Measurements from ENCODE around the gene FAF2. TPM values are rescaled to one million over a fixed set of nuclear protein-coding genes. Genes with fewer than 3 reads are reported as not detected.

The FAF2 gene
- total and polyA plus RNA-seq, 3 experiments from 2014 or later, result 13.5 to 45.2 (median 45.1) TPM

DNA sequence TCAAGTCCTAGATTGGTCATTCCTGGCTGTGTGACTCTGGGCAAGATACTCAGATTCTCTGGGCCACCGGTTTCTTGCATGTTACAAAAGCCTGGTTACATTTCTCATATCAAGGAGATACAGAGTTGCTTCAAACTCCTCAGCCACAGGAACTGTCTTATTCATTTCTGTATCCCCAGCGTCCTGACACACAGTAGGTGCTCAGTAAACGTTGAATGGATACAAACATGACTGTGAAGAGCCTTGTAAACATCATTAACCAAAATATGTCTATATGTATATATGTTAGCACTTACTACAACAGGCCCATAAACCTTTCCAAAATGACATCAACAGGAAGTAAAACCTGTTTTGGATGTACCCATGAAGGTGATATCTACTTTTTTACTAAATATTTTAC, 33.5 kb upstream of the FAF2 start:
- H3K4me3 Mint-ChIP-seq, result peak overlapping the region; percentile 81 to 92 (median 89)
- CTCF ChIA-PET, result interaction anchor here (1.2 to 4.9 kb wide), 6 partner anchors 11 to 182 kb away, joined by 3 to 39 read pairs (median 14); partner anchors contain the start of gene FAF2
- peaks cover 47 to 55% (median 50%) of the 10 kb centered on the region in 3 donors for H3K4me1 Mint-ChIP-seq
- Histone ChIP-seq H3K36me3 (ENCODE audit: insufficient read depth, low read length) (peaks cover 3% of the 10 kb centered on the region), H3K4me3 (ENCODE audit: low read length) (no peak overlapping the region), H3K27ac (ENCODE audit: low read depth, low read length) (no peak overlapping the region), H3K27me3 (ENCODE audit: insufficient read depth, low read length, poor library complexity, severe bottlenecking) (no peaks in the 10 kb centered on the region), H3K9me3 (ENCODE audit: low read length) (no peaks in the 10 kb centered on the region), H3K4me1 (ENCODE audit: insufficient read depth, low read length) (peaks cover 25% of the 10 kb centered on the region)
- no peaks in the 10 kb centered on the region for H3K27me3 Mint-ChIP-seq
- H3K36me3 Mint-ChIP-seq, result peaks cover 0 to 19% (median 7%) of the 10 kb centered on the region in 3 donors
- no peak for DNase-seq
- POLR2A ChIA-PET, result no interaction called here
- H3K27ac Mint-ChIP-seq, result peak overlapping the region; percentile 81 to 96 (median 93)
- no peaks in the 10 kb centered on the region for H3K9me3 Mint-ChIP-seq

DNA sequence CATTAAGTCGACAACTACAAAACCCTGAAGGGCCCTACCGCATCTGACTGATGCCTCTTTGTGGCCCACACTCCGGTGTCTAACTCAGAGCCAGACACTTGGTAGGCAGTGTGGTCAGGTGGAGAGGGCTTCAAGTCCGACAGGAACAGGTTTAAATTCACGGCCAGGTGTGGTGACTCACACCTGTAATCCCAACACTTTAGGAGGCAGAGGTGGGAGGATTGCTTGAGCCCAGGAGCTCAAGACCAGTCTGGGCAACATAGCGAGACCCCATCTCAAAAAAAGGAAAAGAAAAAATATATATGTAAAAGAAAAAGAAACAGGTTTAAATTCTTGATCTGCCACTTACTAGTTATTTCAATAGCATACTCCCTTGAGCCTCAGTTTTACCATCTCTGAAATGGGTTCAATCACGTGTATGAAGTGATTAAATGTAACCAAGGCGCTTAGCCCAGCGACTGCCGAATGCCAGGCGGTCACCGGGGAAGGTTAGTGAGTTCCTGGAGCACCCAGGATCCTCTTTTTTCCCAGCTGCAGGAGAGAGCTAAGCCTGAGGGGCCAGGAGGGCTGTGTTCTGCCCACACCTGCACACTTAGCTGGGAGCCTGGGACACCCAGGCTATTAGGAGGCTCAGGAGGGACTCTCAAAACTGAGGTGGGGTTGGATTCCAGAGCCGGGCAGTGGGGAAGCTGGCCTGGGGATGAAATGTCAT, 32.8 kb upstream of the FAF2 start:
- Mint-ChIP-seq H3K4me1 (peaks cover 42 to 55% (median 43%) of the 10 kb centered on the region in 3 donors), H3K9me3 (no peaks in the 10 kb centered on the region), H3K4me3 (peak overlapping the region; percentile 81 to 92 (median 89)), H3K27ac (peak overlapping the region; percentile 81 to 96 (median 93)), H3K36me3 (peaks cover 0 to 13% (median 3%) of the 10 kb centered on the region in 3 donors), H3K27me3 (no peaks in the 10 kb centered on the region)
- H3K27me3 ChIP-seq (ENCODE audit: insufficient read depth, low read length, poor library complexity, severe bottlenecking), result no peaks in the 10 kb centered on the region
- H3K4me3 ChIP-seq (ENCODE audit: low read length), result peak overlapping the region; percentile 82
- POLR2A ChIA-PET, result interaction anchor here (0.9 to 2.2 kb wide), 4 partner anchors 32 to 181 kb away, joined by 3 to 24 read pairs (median 8); partner anchors contain the start of genes FAF2 and RNF44
- peak in 1 of 5 donors; percentile 14 for DNase-seq
- CTCF ChIA-PET, result interaction anchor here (1.0 to 4.9 kb wide), 9 partner anchors 9 to 245 kb away, joined by 3 to 67 read pairs (median 9); partner anchors contain the start of genes FAF2 and RNF44
- peaks cover 25% of the 10 kb centered on the region for H3K4me1 ChIP-seq (ENCODE audit: insufficient read depth, low read length)
- H3K36me3 ChIP-seq (ENCODE audit: insufficient read depth, low read length), result no peaks in the 10 kb centered on the region
- H3K9me3 ChIP-seq (ENCODE audit: low read length), result no peaks in the 10 kb centered on the region
- peak overlapping the region; percentile 71 for H3K27ac ChIP-seq (ENCODE audit: low read depth, low read length)

DNA sequence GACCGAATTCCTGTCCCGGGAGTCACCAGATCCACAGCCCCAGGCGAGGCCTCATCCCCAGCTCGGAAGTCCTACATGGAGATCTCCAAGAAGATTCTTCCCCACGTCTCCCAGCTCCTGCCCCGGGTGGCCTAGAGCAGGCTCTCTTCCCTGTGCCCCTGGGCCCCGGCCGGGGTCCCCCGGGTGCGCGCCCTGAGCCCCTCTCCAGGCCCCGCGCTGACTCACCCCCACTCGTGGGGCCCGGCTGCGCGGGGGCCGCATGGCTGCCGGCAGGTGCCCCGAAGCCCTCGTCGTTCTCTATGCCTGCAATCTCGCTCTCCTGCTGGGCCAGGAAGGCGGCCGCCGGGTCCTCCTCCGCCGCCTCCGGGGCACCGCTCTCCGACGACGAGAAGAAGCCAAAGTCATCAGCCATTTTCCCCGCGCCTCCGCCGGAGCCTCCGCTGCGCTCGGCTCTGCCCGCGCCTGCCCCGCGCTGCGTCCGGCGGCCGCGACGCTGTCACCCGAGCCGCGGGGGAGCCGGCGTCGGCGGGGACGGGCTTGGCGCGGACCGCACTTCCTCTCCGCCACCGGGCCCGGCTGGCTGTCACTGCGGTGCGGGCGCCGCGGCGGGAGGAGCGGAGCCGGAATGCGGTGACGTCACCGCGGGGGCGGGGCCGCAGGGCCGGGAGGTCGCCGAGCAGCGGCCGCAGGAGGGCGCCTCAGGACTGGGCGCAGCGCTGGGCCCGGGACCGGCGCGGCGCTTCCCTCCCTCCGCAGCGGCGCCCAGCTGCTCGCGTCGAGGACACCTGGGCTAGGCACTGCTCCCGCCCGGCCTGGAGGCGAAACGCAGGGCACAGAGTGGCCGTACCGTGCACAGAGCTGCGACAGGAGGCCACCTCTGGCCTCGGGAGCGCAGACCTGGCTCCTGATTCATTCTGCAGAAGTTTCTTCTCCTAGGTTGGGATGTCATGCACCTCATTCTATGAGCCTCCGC, 31.9 kb upstream of the FAF2 start, which contains the start of gene CLTB:
Gene CLTB (minus strand): TSS at position 588 of the 973 bp plus-strand sequence. CDS start 176 bp downstream, at position 412.
- ChIA-PET POLR2A (interaction anchor here (0.5 to 2.2 kb wide), 8 partner anchors 31 to 180 kb away, joined by 3 to 24 read pairs (median 6); partner anchors contain the start of genes FAF2 and RNF44), CTCF (interaction anchor here (0.6 to 4.9 kb wide), 31 partner anchors 9 to 244 kb away, joined by 3 to 67 read pairs (median 4); partner anchors contain the start of genes FAF2, RNF44 and TSPAN17)
- Histone ChIP-seq H3K27ac (ENCODE audit: low read depth, low read length) (peak within 1 kb of the TSS; percentile 71), H3K36me3 (ENCODE audit: insufficient read depth, low read length) (no peaks in the 10 kb centered on the region), H3K4me1 (ENCODE audit: insufficient read depth, low read length) (peaks cover 25% of the 10 kb centered on the region), H3K9me3 (ENCODE audit: low read length) (no peaks in the 10 kb centered on the region), H3K27me3 (ENCODE audit: insufficient read depth, low read length, poor library complexity, severe bottlenecking) (no peaks in the 10 kb centered on the region), H3K4me3 (ENCODE audit: low read length) (peak within 1 kb of the TSS; percentile 82)
- peak; percentile 82 to 93 (median 90) for DNase-seq
- Mint-ChIP-seq H3K36me3 (peaks cover 0 to 8% (median 3%) of the 10 kb centered on the region in 3 donors), H3K27me3 (no peaks in the 10 kb centered on the region), H3K27ac (peak within 1 kb of the TSS; percentile 81 to 96 (median 93)), H3K4me1 (peaks cover 41 to 51% (median 42%) of the 10 kb centered on the region in 3 donors), H3K4me3 (peak within 1 kb of the TSS; percentile 81 to 92 (median 89)), H3K9me3 (no peaks in the 10 kb centered on the region)

DNA sequence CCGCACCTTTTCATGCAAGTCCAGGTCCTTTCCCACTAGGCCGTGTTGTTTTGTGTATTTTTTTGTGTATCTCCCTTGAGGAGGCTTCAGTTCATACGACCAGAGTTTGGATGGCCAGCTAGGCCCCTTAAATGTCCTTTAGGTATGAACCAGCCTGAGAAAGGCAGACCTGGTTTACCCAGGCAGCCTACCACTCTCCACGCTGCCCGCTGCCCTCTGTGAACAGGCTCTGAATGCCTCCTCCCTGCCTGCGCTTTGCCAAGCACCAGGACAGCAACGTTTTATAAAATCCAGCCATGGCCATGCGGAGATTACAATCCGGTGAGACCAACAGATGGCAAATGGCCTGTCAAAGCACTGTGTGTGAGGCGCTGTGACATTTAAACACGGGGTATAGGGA, 31.2 kb upstream of the FAF2 start:
- H3K4me3 Mint-ChIP-seq, result peak overlapping the region; percentile 71 to 85 (median 75)
- Histone ChIP-seq H3K27ac (ENCODE audit: low read depth, low read length) (no peak overlapping the region), H3K27me3 (ENCODE audit: insufficient read depth, low read length, poor library complexity, severe bottlenecking) (no peaks in the 10 kb centered on the region), H3K4me1 (ENCODE audit: insufficient read depth, low read length) (peaks cover 25% of the 10 kb centered on the region), H3K4me3 (ENCODE audit: low read length) (peak overlapping the region; percentile 48), H3K9me3 (ENCODE audit: low read length) (no peaks in the 10 kb centered on the region), H3K36me3 (ENCODE audit: insufficient read depth, low read length) (no peaks in the 10 kb centered on the region)
- ChIA-PET CTCF (interaction anchor here (0.6 to 4.9 kb wide), 28 partner anchors 10 to 243 kb away, joined by 3 to 67 read pairs (median 4); partner anchors contain the start of genes FAF2, RNF44 and TSPAN17), POLR2A (interaction anchor here (0.5 to 2.2 kb wide), 7 partner anchors 31 to 180 kb away, joined by 3 to 24 read pairs (median 7); partner anchors contain the start of genes FAF2 and RNF44)
- H3K27me3 Mint-ChIP-seq, result no peaks in the 10 kb centered on the region
- peaks cover 0 to 3% (median 0%) of the 10 kb centered on the region in 3 donors for H3K36me3 Mint-ChIP-seq
- H3K4me1 Mint-ChIP-seq, result peaks cover 36 to 46% (median 38%) of the 10 kb centered on the region in 3 donors
- H3K9me3 Mint-ChIP-seq, result no peaks in the 10 kb centered on the region
- peak overlapping the region in 7 of 8 donors; percentile 72 to 90 (median 80) for H3K27ac Mint-ChIP-seq
- no peak for DNase-seq

DNA sequence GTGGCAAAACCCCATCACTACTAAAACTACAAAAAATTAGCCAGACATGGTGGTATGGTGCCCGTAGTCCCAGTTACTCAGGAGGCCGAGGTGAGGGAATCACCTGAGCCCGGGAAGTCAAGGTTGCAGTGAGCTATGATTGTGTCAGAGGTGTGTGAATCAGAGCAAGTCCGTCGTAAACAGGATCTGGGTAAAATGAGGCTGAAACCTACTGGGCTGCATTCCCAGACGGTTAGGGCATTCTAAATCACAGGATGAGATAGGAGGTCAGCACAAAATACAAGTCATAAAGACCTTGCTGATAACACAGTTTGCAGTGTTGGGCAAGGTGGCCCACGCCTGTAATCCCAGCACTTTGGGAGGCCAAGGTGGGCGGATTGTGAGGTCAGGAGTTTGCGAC, 29.9 kb upstream of the FAF2 start:
- no peaks in the 10 kb centered on the region for H3K36me3 ChIP-seq (ENCODE audit: insufficient read depth, low read length)
- no peak for DNase-seq
- H3K36me3 Mint-ChIP-seq, result no peaks in the 10 kb centered on the region
- peaks cover 29 to 35% (median 32%) of the 10 kb centered on the region in 3 donors for H3K4me1 Mint-ChIP-seq
- no peaks in the 10 kb centered on the region for H3K27me3 ChIP-seq (ENCODE audit: insufficient read depth, low read length, poor library complexity, severe bottlenecking)
- peak overlapping the region in 4 of 8 donors; percentile 4 to 56 (median 28) for H3K27ac Mint-ChIP-seq
- peaks cover 4% of the 10 kb centered on the region in 2 donors for H3K27me3 Mint-ChIP-seq
- H3K9me3 Mint-ChIP-seq, result no peaks in the 10 kb centered on the region
- H3K4me1 ChIP-seq (ENCODE audit: insufficient read depth, low read length), result peaks cover 25% of the 10 kb centered on the region
- ChIA-PET CTCF (interaction anchor here (3.4 to 4.9 kb wide), 4 partner anchors 29 to 178 kb away, joined by 24 to 67 read pairs (median 32); partner anchors contain the start of gene FAF2), POLR2A (no interaction called here)
- H3K4me3 Mint-ChIP-seq, result peak overlapping the region in 1 of 7 donors; percentile 19
- no peaks in the 10 kb centered on the region for H3K9me3 ChIP-seq (ENCODE audit: low read length)
- no peak overlapping the region for H3K27ac ChIP-seq (ENCODE audit: low read depth, low read length)
- H3K4me3 ChIP-seq (ENCODE audit: low read length), result no peak overlapping the region

DNA sequence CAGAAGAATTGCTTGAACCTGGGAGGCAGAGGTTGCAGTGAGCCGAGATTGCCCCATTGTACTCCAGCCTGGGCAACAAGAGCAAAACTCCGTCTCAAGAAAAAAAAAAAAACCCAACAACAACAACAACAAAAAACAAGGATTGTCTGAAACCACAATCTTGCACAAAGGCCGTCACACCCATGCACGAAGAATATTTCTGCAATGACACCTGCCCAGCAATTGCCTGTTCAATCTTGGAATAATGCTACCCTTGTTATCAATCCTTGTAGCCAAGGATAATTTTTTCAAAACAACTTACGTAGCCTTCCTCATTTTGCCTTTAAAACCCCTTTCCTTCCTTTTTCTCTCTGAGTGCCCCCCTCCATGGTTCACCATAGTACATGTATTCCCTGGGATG, 28.1 kb upstream of the FAF2 start:
- CTCF ChIA-PET, result no interaction called here

DNA sequence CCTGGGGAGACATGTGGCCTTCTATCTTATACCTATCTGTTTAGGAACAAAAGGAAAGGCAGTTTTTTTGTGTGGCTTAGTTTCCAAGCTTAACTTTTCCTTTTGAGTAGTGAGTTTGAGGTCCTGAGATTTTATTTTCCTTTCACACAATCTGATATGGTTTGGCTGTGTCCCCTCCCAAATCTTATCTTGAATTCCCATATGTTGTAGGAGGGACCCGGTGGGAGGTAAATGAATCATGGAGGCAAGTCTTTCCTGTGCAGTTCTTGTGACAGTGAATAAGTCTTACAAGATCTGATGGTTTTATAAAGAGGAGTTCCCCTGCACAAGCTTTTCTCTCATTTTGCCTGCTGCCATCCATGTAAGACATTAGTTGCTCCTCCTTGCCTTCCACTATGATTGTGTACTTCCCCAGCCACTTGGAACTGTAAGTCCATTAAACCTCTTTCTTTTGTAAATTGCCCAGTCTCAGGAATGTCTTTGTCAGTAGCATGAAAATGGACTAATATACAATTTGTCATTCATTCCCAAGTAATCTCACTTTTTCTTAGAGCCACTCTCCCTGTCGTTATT, 27.1 kb upstream of the FAF2 start:
- H3K27me3 Mint-ChIP-seq, result peaks cover 4 to 8% of the 10 kb centered on the region in 2 donors
- peaks cover 0 to 6% (median 0%) of the 10 kb centered on the region in 3 donors for H3K36me3 Mint-ChIP-seq
- H3K27me3 ChIP-seq (ENCODE audit: insufficient read depth, low read length, poor library complexity, severe bottlenecking), result no peaks in the 10 kb centered on the region
- peak overlapping the region in 1 of 7 donors; percentile 8 for H3K4me3 Mint-ChIP-seq
- no peak for DNase-seq
- H3K4me1 Mint-ChIP-seq, result peaks cover 7 to 10% (median 8%) of the 10 kb centered on the region in 3 donors
- no peaks in the 10 kb centered on the region for H3K9me3 Mint-ChIP-seq
- CTCF ChIA-PET, result no interaction called here
- H3K9me3 ChIP-seq (ENCODE audit: low read length), result no peaks in the 10 kb centered on the region
- H3K36me3 ChIP-seq (ENCODE audit: insufficient read depth, low read length), result no peaks in the 10 kb centered on the region
- no peak overlapping the region for H3K27ac ChIP-seq (ENCODE audit: low read depth, low read length)
- peaks cover 9% of the 10 kb centered on the region for H3K4me1 ChIP-seq (ENCODE audit: insufficient read depth, low read length)
- POLR2A ChIA-PET, result no interaction called here
- no peak overlapping the region for H3K4me3 ChIP-seq (ENCODE audit: low read length)
- H3K27ac Mint-ChIP-seq, result peak overlapping the region in 1 of 8 donors; percentile 38

More for the DNA sequence above, 28.1 kb upstream of the FAF2 start:
- no peaks in the 10 kb centered on the region for H3K27me3 ChIP-seq (ENCODE audit: insufficient read depth, low read length, poor library complexity, severe bottlenecking)
- no peaks in the 10 kb centered on the region for H3K9me3 Mint-ChIP-seq
- no peak overlapping the region for H3K27ac ChIP-seq (ENCODE audit: low read depth, low read length)
- no peaks in the 10 kb centered on the region for H3K36me3 Mint-ChIP-seq
- H3K27ac Mint-ChIP-seq, result peak overlapping the region in 3 of 8 donors; percentile 19 to 78 (median 69)
- H3K4me3 ChIP-seq (ENCODE audit: low read length), result no peak overlapping the region
- H3K9me3 ChIP-seq (ENCODE audit: low read length), result no peaks in the 10 kb centered on the region
- H3K4me1 Mint-ChIP-seq, result peaks cover 13 to 17% (median 14%) of the 10 kb centered on the region in 3 donors
- DNase-seq, result no peak
- H3K4me1 ChIP-seq (ENCODE audit: insufficient read depth, low read length), result peaks cover 18% of the 10 kb centered on the region
- POLR2A ChIA-PET, result no interaction called here
- no peaks in the 10 kb centered on the region for H3K36me3 ChIP-seq (ENCODE audit: insufficient read depth, low read length)
- peaks cover 4 to 8% of the 10 kb centered on the region in 2 donors for H3K27me3 Mint-ChIP-seq
- H3K4me3 Mint-ChIP-seq, result peak overlapping the region in 1 of 7 donors; percentile 43
